HL-60 (cell line): Measurements from ENCODE around the gene RRP15.

ENCODE experiments used
- DNase-seq, 2 experiments: peaks; one replicate each; pipeline ENCODE4 v3.0.0-alpha.2; 2010 to 2020; ENCODE audit warnings: low read depth in 1 of 2, low spot score in 1 of 2
- H3K27ac ChIP-seq: fragments of 250-450 bp; sonication (Bioruptor Pico); replicated peaks from 2 replicates; pipeline ENCODE4 v1.5.1; 2020; ENCODE audit warnings: mild to moderate bottlenecking, moderate library complexity
- H3K27me3 ChIP-seq: fragments of 250-450 bp; sonication (Bioruptor Pico); 2 replicates; pipeline ENCODE4 v1.5.1; 2021; ENCODE audit warnings: mild to moderate bottlenecking, moderate library complexity; ENCODE audit not compliant: insufficient read depth, poor library complexity, severe bottlenecking
- H3K4me3 ChIP-seq: replicated peaks from 2 replicates; pipeline ENCODE4 v1.5.1; 2011; ENCODE audit warnings: mild to moderate bottlenecking, control low read depth, low read length; ENCODE audit not compliant: insufficient read depth
- GABPA ChIP-seq: IDR thresholded peaks from 2 replicates; pipeline ENCODE4 v1.6.1; 2012; ENCODE audit warnings: low read depth
- POLR2AphosphoS5 ChIP-seq: IDR thresholded peaks from 2 replicates; pipeline ENCODE4 v1.6.1; 2012; ENCODE audit warnings: low read depth
- SPI1 ChIP-seq: IDR thresholded peaks from 2 replicates; pipeline ENCODE4 v1.6.1; 2012; ENCODE audit warnings: low read depth, mild to moderate bottlenecking, borderline replicate concordance
- TF ChIP-seq, protein P1 (sequence below): IDR thresholded peaks from one replicate; pipeline ENCODE4 v1.5.1; 2011; ENCODE audit warnings: low read length, control low read depth, inconsistent platforms; ENCODE audit not compliant: insufficient read depth
- TF ChIP-seq, protein P2 (sequence below): IDR thresholded peaks from 2 replicates; pipeline ENCODE4 v1.6.1; 2012; ENCODE audit warnings: low read depth; ENCODE audit not compliant: insufficient replicate concordance

The RRP15 gene

DNA sequence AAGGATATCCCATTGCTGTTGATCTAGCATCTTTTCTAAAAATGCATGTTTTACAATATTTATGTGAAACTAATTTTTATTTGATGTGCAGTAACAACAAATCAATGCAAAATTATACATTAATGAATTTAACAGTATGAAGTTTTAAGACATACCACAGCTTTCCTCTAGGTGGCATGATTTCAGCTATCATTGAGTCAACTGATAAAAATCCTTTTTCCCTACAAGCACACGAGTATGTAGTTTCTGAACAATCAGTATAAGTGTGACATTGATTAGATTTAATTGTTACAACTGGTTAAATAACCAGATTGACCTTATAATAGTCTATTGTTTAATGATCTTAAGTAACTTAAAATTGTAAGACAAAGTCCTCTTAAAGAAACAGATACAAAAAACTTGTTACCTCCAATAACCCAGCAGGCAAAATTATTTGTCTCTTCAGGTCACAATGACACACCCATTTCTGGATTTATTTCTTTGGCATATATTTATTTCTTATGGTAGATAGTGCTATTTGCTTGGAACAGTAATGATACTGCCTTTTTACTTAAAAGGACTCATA is 54.3 kb downstream of the RRP15 start:
- H3K27me3 ChIP-seq: no peaks in the 10 kb centered on the region
- H3K27ac ChIP-seq: no peak overlapping the region
- DNase-seq: no peak
- TF ChIP-seq, protein P1, sequence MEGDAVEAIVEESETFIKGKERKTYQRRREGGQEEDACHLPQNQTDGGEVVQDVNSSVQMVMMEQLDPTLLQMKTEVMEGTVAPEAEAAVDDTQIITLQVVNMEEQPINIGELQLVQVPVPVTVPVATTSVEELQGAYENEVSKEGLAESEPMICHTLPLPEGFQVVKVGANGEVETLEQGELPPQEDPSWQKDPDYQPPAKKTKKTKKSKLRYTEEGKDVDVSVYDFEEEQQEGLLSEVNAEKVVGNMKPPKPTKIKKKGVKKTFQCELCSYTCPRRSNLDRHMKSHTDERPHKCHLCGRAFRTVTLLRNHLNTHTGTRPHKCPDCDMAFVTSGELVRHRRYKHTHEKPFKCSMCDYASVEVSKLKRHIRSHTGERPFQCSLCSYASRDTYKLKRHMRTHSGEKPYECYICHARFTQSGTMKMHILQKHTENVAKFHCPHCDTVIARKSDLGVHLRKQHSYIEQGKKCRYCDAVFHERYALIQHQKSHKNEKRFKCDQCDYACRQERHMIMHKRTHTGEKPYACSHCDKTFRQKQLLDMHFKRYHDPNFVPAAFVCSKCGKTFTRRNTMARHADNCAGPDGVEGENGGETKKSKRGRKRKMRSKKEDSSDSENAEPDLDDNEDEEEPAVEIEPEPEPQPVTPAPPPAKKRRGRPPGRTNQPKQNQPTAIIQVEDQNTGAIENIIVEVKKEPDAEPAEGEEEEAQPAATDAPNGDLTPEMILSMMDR: peak; percentile 35
- no peak for TF ChIP-seq POLR2AphosphoS5
- TF ChIP-seq SPI1: no peak
- TF ChIP-seq, protein P2, sequence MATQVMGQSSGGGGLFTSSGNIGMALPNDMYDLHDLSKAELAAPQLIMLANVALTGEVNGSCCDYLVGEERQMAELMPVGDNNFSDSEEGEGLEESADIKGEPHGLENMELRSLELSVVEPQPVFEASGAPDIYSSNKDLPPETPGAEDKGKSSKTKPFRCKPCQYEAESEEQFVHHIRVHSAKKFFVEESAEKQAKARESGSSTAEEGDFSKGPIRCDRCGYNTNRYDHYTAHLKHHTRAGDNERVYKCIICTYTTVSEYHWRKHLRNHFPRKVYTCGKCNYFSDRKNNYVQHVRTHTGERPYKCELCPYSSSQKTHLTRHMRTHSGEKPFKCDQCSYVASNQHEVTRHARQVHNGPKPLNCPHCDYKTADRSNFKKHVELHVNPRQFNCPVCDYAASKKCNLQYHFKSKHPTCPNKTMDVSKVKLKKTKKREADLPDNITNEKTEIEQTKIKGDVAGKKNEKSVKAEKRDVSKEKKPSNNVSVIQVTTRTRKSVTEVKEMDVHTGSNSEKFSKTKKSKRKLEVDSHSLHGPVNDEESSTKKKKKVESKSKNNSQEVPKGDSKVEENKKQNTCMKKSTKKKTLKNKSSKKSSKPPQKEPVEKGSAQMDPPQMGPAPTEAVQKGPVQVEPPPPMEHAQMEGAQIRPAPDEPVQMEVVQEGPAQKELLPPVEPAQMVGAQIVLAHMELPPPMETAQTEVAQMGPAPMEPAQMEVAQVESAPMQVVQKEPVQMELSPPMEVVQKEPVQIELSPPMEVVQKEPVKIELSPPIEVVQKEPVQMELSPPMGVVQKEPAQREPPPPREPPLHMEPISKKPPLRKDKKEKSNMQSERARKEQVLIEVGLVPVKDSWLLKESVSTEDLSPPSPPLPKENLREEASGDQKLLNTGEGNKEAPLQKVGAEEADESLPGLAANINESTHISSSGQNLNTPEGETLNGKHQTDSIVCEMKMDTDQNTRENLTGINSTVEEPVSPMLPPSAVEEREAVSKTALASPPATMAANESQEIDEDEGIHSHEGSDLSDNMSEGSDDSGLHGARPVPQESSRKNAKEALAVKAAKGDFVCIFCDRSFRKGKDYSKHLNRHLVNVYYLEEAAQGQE: no peak
- H3K4me3 ChIP-seq: no peak overlapping the region

DNA sequence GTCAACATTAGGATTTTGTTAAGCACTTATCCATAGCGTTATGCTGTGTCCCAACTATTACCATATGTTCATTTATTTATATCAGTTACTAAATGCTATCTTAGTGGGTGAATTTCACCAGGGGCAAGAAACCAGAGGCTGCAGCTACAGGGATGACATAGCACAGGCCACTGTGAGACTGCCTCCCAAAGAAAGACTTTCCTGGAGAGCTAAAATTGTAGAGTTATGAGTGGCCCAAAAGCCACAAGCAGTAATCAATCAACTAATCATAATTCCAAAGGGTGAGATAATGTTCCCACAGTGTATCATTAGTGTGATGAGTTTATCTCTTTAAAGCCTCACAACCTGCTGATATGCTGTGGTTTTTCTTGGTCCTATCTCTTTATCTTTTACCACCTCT is 56.2 kb downstream of the RRP15 start:
- TF ChIP-seq, protein P2: no peak
- no peak for TF ChIP-seq GABPA
- TF ChIP-seq, protein P1: no peak
- TF ChIP-seq SPI1: no peak
- no peak for TF ChIP-seq POLR2AphosphoS5
- H3K27ac ChIP-seq: no peak overlapping the region
- peaks cover under 1% of the 10 kb centered on the region for H3K27me3 ChIP-seq
- no peak for DNase-seq
- no peak overlapping the region for H3K4me3 ChIP-seq

DNA sequence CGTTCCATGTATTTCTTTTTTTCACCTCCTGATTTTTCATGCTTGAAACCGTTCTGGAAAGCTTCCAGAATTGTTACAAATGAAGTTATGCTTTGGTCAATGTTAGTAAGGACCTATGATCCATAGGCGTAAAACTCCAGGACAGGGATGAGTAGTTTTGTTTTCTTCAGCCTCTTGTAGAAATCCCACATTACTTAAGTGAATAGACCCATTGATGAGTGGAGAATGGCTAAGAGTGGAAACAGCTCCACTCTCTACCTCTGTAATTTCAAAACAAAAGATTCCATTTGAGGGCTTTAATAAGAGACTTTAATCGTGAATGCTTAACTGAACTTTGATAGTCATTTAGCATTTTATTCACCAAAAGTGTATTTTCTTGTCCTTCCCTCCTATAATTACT is 57.0 kb downstream of the RRP15 start:
- H3K4me3 ChIP-seq: no peak overlapping the region
- TF ChIP-seq SPI1 (no peak), GABPA (no peak), POLR2AphosphoS5 (no peak)
- TF ChIP-seq, protein P2: no peak
- TF ChIP-seq, protein P1: no peak
- peaks cover 2% of the 10 kb centered on the region for H3K27me3 ChIP-seq
- DNase-seq: no peak
- no peak overlapping the region for H3K27ac ChIP-seq
